Astrocyte (in vitro differentiated cells and primary cell): ENCODE results near the gene CTH. TPM values are rescaled to one million over a fixed set of nuclear protein-coding genes. Genes with fewer than 3 reads are reported as not detected.

Experiments used
- DNase-seq: peaks from one replicate; pipeline ENCODE4 v3.0.0-alpha.2; 2010; ENCODE audit warnings: low read depth
- FAIRE-seq: peaks from 2 replicates; lab custom pipeline; 2011; peaks lifted over from hg19 to GRCh38; lab: Jason Lieb, UNC
- H2AFZ ChIP-seq: 2 replicates; pipeline ENCODE4 v1.6.0; 2012; ENCODE audit warnings: low read depth, low read length, inconsistent platforms
- H3K27ac ChIP-seq: 2 replicates; pipeline ENCODE4 v1.5.1; 2011; ENCODE audit warnings: low read depth, low read length, inconsistent platforms
- H3K27me3 ChIP-seq: 2 replicates; pipeline ENCODE4 v1.6.0; 2011; ENCODE audit warnings: low read length, inconsistent platforms; ENCODE audit not compliant: insufficient read depth
- H3K36me3 ChIP-seq: 2 replicates; pipeline ENCODE4 v1.5.1; 2011; ENCODE audit warnings: low read length, inconsistent platforms; ENCODE audit not compliant: insufficient read depth
- H3K4me1 ChIP-seq: 2 replicates; pipeline ENCODE4 v1.5.1; 2011; ENCODE audit warnings: low read length, inconsistent platforms; ENCODE audit not compliant: insufficient read depth
- H3K4me2 ChIP-seq: 2 replicates; pipeline ENCODE4 v1.6.0; 2012; ENCODE audit warnings: low read length, inconsistent platforms
- H3K4me3 ChIP-seq: 2 replicates; pipeline ENCODE4 v1.5.1; 2011; ENCODE audit warnings: low read depth, mild to moderate bottlenecking, low read length, inconsistent platforms; ENCODE audit not compliant: insufficient read depth
- H3K79me2 ChIP-seq: 2 replicates; pipeline ENCODE4 v1.6.0; 2012; ENCODE audit warnings: mild to moderate bottlenecking, low read length, inconsistent platforms; ENCODE audit not compliant: insufficient read depth
- H3K9ac ChIP-seq: 2 replicates; pipeline ENCODE4 v1.6.0; 2012; ENCODE audit warnings: mild to moderate bottlenecking, low read length, inconsistent platforms
- H3K9me3 ChIP-seq: 2 replicates; pipeline ENCODE4 v1.5.1; 2012; ENCODE audit warnings: low read depth, mild to moderate bottlenecking, low read length, inconsistent platforms; ENCODE audit not compliant: insufficient read depth
- H4K20me1 ChIP-seq: 2 replicates; pipeline ENCODE4 v1.6.0; 2012; ENCODE audit warnings: low read length, inconsistent platforms; ENCODE audit not compliant: insufficient read depth
- H3K27ac Mint-ChIP-seq: one replicate; pipeline ENCODE4 v1.8.0; 2021; ENCODE audit warnings: mild to moderate bottlenecking, mixed read lengths; ENCODE audit not compliant: unreplicated experiment
- H3K27me3 Mint-ChIP-seq: one replicate; pipeline ENCODE4 v1.8.0; 2021; ENCODE audit warnings: low read depth, mixed read lengths; ENCODE audit not compliant: unreplicated experiment
- H3K36me3 Mint-ChIP-seq: one replicate; pipeline ENCODE4 v1.8.0; 2021; ENCODE audit warnings: low read depth, mixed read lengths; ENCODE audit not compliant: unreplicated experiment
- H3K4me1 Mint-ChIP-seq: one replicate; pipeline ENCODE4 v1.8.0; 2021; ENCODE audit warnings: low read depth, mixed read lengths; ENCODE audit not compliant: unreplicated experiment
- H3K4me3 Mint-ChIP-seq: one replicate; pipeline ENCODE4 v1.8.0; 2021; ENCODE audit warnings: mild to moderate bottlenecking, moderate library complexity, mixed read lengths; ENCODE audit not compliant: unreplicated experiment
- H3K9me3 Mint-ChIP-seq: one replicate; pipeline ENCODE4 v1.8.0; 2021; ENCODE audit warnings: mild to moderate bottlenecking, mixed read lengths; ENCODE audit not compliant: unreplicated experiment
- CTCF ChIP-seq: IDR thresholded peaks from 2 replicates; pipeline ENCODE4 v1.5.1; 2011; ENCODE audit warnings: low read depth, mild to moderate bottlenecking, inconsistent platforms, low read length, moderate library complexity; ENCODE audit not compliant: insufficient read depth
- EZH2 ChIP-seq: IDR thresholded peaks from 2 replicates; pipeline ENCODE4 v1.6.1; 2012; ENCODE audit warnings: mild to moderate bottlenecking, low read length, inconsistent platforms; ENCODE audit not compliant: insufficient read depth
- total RNA-seq: library from RNA; stranded (reverse); gene quantifications from 2 replicates; pipeline ENCODE4 v1.2.1, GENCODE V29; 2021

CTH gene
- total RNA-seq, 1 donor from 2014 or later: 23.7 TPM

- H3K9ac ChIP-seq: no peak overlapping the region
- H3K4me2 ChIP-seq: no peak overlapping the region
- Mint-ChIP-seq H3K27me3 (no peaks in the 10 kb centered on the region), H3K27ac (no peak overlapping the region), H3K9me3 (no peaks in the 10 kb centered on the region), H3K36me3 (peaks cover 9% of the 10 kb centered on the region), H3K4me3 (no peak overlapping the region), H3K4me1 (peaks cover 4% of the 10 kb centered on the region)
- no peaks in the 10 kb centered on the region for H3K4me1 ChIP-seq
- FAIRE-seq (no peak), DNase-seq (no peak)
- no peak overlapping the region for H3K27ac ChIP-seq
- no peaks in the 10 kb centered on the region for H3K79me2 ChIP-seq
- H3K27me3 ChIP-seq: no peaks in the 10 kb centered on the region
- TF ChIP-seq CTCF (no peak), EZH2 (no peak)
- no peaks in the 10 kb centered on the region for H3K9me3 ChIP-seq
- H4K20me1 ChIP-seq: no peaks in the 10 kb centered on the region
- peaks cover 5% of the 10 kb centered on the region for H3K36me3 ChIP-seq
- H2AFZ ChIP-seq: no peak overlapping the region
- H3K4me3 ChIP-seq: no peak overlapping the region
These were observed 27.5 kb downstream of the CTH start for GRCh38 chr1:70438529-70438928.

GRCh38 chr1:70440642-70441391 is 29.7 kb downstream of the CTH start:
- Histone ChIP-seq H3K4me1 (no peaks in the 10 kb centered on the region), H3K9me3 (no peaks in the 10 kb centered on the region)

More at GRCh38 chr1:70440642-70441391, 29.7 kb downstream of the CTH start:
- no peak overlapping the region for H3K9ac ChIP-seq
- H3K36me3 ChIP-seq: no peaks in the 10 kb centered on the region
- H3K79me2 ChIP-seq: no peaks in the 10 kb centered on the region
- H3K4me2 ChIP-seq: no peak overlapping the region
- H4K20me1 ChIP-seq: no peaks in the 10 kb centered on the region
- no peak overlapping the region for H3K4me3 ChIP-seq
- TF ChIP-seq EZH2: no peak
- TF ChIP-seq CTCF: no peak
- Mint-ChIP-seq H3K9me3 (no peaks in the 10 kb centered on the region), H3K4me3 (no peak overlapping the region), H3K27ac (no peak overlapping the region), H3K36me3 (peaks cover 2% of the 10 kb centered on the region), H3K4me1 (peaks cover 6% of the 10 kb centered on the region), H3K27me3 (no peaks in the 10 kb centered on the region)
- H2AFZ ChIP-seq: no peak overlapping the region
- H3K27ac ChIP-seq: no peak overlapping the region
- H3K27me3 ChIP-seq: no peaks in the 10 kb centered on the region
- FAIRE-seq (no peak), DNase-seq (no peak)
